Lower leg skin (tissue), 3 donors: Measurements from ENCODE around the gene VPS39.

ENCODE experiments used
- POLR2A ChIP-seq, 2 donors: fragments of 450-650 bp; IDR thresholded peaks; one replicate each; pipeline ENCODE4 v1.6.1; 2016 to 2017; ENCODE audit warnings: antibody characterized with exemption in 2 of 2, mild to moderate bottlenecking in 1 of 2, moderate library complexity in 1 of 2
- TF ChIP-seq, protein P1 (sequence below), 3 donors: fragments of 450-650 bp; IDR thresholded peaks; one replicate each; pipeline ENCODE4 v1.5.1; 2016; ENCODE audit warnings: antibody characterized with exemption in 3 of 3, mild to moderate bottlenecking in 3 of 3, moderate library complexity in 2 of 3

DNA sequence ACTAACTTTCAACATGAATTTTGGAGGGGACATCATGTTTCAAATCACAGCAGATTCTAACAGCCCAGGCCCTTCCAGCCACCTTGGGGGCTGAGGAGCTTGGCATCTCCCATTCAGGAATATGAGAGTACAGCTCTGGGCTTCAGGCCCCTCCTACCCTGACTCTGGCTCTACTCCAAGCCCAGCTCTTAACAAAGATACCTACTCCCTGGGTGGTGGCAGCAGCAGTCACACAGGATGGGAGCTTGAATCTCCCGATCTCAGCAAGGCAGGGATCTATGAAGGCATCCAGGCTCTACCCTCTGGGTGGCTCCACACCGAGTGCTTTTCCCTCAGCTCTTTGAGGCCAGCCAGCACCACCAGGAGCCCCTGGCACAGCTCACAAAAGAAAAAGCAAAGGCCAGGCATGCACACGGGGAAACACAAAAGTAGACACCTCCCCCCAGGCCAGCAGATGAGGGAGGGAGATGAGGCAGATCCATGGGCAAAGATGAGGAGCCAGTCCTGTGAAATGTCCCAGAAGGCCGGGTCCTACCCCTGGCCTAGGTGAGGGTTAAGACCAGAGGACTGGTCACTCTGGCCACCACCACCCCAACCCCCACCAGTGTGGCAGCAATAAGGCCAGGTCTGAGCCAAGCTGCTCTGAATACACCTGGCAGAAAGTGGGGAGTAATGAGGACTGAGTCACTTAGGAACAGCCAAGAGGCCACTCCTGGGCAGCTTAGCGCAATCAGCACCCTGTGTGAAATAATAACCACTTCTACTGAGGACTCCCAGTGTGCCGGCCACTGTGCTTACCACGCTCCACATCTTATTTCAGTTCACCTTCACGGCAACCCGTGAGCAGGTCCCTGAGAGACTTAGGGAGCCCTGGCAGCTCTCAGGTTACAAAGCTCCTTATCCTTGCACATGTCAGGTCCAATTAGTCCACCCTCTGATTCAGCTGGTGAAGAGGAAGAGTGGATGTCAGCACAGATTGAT lies 76.0 kb downstream of the VPS39 start:
- TF ChIP-seq, protein P1, sequence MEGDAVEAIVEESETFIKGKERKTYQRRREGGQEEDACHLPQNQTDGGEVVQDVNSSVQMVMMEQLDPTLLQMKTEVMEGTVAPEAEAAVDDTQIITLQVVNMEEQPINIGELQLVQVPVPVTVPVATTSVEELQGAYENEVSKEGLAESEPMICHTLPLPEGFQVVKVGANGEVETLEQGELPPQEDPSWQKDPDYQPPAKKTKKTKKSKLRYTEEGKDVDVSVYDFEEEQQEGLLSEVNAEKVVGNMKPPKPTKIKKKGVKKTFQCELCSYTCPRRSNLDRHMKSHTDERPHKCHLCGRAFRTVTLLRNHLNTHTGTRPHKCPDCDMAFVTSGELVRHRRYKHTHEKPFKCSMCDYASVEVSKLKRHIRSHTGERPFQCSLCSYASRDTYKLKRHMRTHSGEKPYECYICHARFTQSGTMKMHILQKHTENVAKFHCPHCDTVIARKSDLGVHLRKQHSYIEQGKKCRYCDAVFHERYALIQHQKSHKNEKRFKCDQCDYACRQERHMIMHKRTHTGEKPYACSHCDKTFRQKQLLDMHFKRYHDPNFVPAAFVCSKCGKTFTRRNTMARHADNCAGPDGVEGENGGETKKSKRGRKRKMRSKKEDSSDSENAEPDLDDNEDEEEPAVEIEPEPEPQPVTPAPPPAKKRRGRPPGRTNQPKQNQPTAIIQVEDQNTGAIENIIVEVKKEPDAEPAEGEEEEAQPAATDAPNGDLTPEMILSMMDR (IDR thresholded peaks at IDR 0.05): no peak
- no peak for TF ChIP-seq POLR2A (IDR thresholded peaks at IDR 0.05)
